HG03175 (cell line): ENCODE data around the gene CPM.
"Not testable (repeated sequence)": the region's sequence is repeated elsewhere in the genome, so short reads cannot be mapped to it uniquely, and the experiment has no call there.

Experiments used
- ATAC-seq: cut with Tn5 transposase; IDR thresholded peaks from one replicate; pipeline ENCODE4 v1.9.1; 2021; ENCODE audit warnings: mild to moderate bottlenecking, moderate library complexity; ENCODE audit not compliant: unreplicated experiment

CPM gene

DNA sequence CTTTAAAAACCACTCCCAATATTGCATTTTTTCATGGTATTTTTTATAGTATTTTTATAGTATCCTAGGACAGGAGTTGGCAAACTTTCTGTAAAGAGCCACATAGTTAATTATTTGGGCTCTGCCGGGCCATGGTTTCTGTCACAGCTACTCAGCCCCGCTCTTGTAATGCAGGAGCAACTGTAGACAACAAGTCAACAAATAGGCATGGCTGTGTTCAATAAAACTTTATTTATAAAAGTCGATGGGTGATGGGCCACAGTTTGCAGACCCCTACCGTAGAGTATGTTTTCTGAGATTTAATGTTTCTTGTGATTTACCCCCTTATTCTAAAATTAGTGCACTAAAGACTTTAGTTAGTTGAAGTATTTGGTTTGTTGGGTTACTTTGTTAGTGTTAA is 99.5 kb downstream of the CPM start:
- ATAC-seq = no peak

DNA sequence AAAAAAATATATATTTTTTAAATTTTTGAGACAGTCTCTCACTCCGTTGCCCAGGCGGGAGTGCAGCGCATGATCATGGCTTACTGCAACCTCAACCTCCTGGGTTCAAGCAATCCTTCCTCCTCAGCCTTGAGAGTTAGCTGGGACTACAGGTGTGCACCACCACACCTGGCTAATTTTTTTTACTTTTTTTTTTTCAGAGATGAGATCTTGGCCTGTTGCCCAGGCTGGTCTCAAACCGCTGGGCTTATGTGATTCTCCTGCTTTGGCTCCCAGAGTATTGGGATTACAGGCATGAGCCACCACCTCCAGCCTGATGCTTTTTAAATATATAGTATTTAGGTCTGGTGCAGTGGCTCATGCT is 100.5 kb downstream of the CPM start:
- ATAC-seq = no peak

DNA sequence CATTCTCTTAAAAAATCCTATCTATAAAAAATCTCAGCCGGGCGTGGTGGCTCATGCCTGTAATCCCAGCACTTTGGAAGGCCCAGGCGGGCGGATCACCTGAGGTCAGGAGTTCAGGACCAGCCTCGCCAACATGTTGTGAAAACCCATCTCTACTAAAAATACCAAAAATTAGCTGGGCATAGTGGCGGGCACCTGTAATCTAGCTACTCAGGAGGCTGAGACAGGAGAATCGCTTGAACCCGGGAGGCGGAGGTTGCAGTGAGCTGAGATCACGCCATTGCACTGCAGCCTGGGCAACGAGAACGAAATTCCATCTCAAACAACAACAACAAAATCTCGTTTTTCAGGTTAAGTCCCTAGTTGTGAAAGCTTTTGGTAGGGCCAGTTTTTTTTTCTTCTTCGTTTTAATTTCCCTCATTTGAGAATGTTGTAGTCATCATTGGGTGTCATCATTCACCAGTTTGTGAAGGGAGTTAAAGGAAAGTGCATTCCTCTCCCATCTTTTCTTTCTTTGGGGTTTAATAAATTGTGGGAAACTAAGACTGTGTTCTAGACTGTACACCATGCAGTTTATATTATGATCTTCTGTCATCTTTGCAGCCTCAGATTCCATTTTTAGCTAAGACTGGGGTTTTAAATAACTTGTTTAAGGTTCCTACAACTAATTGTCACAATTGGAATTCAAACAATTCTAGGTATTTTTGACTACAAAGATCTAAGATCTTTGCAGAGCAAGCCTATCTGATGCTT is 101.0 kb downstream of the CPM start:
- no peak for ATAC-seq

DNA sequence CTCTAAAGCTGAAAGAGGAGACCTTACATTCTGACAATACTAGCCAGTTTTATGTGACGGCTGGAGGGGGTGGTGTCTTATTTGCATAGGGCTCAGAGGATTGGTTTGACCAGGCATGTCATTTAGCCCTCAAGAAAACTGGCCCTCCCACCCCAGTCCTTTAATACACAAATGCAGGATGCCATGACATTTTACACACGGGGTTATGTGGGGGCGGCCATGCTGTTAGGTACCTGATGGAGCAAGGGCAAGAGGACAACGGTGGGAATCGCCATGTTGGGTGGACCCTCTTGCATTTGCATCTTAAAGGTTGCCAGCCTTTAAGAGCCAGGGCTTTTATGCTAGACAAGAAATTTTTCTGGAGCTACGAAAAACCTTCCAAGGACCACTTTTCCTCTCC is 101.7 kb downstream of the CPM start:
- ATAC-seq = no peak

DNA sequence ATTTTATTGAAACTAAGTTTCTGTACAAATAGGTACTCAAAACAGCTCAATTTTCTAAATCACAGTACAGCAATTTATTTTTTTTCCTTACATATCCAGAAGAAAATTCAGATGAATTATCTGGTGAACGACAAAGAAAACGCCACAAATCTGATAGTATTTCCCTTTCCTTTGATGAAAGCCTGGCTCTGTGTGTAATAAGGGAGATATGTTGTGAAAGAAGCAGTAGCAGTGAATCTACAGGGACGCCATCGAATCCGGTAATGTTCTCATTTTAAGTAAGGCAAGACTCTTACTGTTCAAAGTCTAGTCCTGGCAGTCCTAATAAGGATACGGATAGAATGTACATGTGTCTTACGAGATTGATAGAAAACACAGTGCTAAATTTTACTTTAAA is 104.3 kb downstream of the CPM start:
- no peak for ATAC-seq

- no peak for ATAC-seq
These were observed 104.9 kb downstream of the CPM start for GRCh38 chr12:68827895-68828671.

GRCh38 chr12:68825569-68826217 is 107.3 kb downstream of the CPM start:
- no peak for ATAC-seq

DNA sequence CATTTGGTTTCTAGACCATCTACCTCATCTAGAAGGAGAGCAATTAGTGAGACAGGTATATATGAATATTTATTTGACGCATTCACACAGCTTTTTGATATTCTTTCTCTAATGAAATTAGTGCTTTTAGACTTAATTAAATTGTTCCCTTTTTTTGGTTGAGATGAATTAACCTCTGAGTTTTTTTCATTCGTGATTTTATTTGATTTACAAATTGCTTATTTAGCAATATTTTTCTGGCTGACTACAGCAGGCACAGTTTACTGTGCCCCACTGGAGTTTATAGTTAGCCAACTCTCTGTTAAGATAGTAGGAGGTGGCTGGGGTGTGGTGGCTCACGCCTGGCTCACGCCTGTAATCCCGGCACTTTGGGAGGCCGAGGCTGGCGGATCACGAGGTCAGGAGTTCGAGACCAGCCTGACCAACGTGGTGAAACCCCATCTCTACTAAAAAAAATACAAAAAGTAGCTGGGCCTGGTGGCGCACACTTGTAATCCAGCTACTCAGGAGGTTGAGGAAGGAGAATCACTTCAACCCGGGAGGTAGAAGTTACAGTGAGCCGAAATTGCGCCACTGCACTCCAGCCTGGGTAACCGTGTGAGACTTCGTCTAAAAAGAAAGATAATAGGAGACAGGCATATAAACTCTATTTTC is 108.2 kb downstream of the CPM start:
- no peak for ATAC-seq

GRCh38 chr12:68824131-68824530 is 108.8 kb downstream of the CPM start:
- ATAC-seq = no peak

DNA sequence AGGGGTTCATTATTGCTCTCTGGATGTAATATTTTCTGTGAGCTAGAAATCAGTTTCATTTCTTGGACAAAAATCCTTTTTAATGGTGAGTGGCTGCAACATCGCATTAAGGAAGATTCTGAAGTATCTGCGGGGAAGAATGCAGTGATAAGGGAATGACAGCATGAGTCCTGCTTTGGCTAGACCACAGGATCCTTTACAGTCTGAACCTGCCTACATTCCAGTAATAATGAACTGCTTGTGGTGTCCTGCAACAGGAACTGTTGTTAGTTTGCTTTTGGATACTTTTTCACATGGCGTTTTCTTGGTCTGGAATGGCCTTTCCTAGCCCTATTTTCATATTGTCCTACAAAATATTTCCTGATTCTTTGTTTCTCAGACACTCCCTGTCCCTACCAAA is 109.3 kb downstream of the CPM start:
- ATAC-seq = no peak

DNA sequence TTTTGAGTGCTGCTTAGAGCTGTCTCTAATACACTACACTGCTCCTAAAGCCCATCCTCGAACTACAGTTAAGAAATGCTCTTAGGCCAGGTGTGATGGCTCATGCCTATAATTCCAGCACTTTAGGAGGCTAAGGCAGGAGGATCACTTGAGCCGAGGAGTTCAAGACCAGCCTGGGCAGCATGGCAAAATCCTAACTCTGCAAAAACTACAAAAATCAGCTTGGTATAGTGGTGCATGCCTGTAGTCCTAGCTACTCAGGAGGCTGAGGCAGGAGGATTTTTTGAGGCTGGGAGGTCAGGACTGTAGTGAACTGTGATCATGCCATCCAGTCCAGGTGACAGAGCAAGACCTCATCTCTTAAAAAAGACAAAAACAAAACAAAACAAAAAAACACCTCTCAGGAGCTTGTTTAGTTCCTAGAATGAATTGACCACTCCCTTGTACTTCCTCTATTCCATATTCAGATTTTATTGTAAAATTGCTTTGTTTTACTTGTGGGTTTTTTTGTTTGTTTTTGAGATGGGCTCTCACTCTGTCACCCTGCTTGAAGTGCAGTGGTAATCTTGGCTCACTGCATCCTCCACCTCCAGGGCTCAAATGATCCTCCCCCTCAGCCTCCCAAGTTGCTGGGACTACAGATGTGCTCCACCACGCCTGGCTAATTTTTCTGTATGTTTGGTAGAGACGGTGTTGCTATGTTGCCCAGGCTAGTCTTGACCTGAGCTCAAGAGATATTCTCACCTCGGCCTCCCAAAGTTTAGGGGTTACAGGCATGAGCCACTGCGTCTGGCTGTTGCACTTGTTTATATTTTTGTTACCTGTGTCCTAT is 111.4 kb downstream of the CPM start:
- ATAC-seq = no peak

DNA sequence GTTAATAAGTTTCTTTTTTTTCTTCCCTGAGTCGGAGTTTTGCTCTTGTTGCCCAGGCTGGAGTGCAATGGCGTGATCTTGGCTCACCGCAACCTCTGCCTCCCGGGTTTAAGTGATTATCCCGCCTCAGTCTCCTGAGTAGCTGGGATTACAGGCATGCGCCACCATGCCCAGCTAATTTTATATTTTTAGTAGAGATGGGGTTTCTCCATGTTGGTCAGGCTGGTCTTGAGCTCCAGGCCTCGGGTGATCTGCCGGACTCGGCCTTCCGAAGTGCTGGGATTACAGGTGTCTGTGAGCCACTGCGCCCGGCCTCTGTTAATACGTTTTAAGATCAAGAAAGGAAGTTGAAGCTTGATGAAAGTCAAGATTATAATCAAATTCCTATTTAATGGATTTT is 113.5 kb downstream of the CPM start:
- not testable (repeated sequence) for ATAC-seq

- ATAC-seq = no peak
These were observed 116.8 kb downstream of the CPM start for GRCh38 chr12:68815928-68816800.

- no peak for ATAC-seq
These were observed 117.6 kb downstream of the CPM start for GRCh38 chr12:68815232-68815927.

DNA sequence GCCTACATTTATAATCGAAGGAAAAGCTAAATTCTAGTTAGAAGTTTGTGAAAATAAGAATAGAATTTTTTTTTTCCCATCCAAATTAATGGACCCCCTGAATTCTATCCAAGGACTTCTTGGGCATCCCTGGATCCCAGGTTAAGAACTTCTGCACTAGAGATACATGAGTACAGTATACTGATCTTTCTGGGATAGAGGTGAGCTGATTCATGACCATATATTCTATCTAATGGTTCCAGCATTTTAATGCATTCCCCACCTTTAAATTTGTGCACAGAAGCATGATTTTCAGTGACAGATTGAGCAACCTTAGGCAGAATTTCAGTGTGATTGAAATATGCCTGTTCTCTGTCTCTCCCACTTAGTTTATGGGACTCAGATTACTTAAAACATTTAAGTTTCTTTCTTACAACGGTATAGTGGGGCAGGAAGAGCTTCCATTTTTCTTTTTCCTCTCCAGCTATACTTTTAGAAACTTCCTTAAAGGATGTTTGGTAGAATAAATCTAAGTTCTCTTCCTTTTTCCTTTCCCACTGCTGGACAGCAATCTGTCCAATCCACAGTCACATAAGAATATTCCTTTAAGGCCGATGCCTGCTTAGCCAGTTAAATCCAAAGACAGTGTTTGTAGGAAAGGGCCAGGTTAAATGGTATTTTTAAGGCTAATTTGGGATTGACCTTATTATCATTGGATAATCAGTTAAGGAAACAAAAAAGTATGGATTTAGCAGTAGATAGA is 118.3 kb downstream of the CPM start:
- ATAC-seq = no peak

DNA sequence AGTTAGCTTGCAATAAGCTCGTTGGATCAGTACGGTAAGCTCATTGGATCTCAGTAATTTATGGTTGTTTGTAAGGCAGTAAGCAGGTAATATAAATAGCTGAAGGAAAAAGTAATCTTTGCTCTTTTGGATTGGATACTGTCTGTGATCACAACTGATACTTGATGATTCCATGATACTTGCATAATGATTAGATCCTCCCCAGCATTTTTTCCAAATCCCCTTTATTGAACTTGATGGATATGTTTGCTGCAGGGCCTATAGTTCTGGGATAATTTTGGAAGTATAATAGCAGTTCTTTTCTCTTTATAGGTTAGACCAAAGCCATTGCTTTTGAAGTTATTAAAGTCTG is 119.8 kb downstream of the CPM start:
- ATAC-seq = no peak

DNA sequence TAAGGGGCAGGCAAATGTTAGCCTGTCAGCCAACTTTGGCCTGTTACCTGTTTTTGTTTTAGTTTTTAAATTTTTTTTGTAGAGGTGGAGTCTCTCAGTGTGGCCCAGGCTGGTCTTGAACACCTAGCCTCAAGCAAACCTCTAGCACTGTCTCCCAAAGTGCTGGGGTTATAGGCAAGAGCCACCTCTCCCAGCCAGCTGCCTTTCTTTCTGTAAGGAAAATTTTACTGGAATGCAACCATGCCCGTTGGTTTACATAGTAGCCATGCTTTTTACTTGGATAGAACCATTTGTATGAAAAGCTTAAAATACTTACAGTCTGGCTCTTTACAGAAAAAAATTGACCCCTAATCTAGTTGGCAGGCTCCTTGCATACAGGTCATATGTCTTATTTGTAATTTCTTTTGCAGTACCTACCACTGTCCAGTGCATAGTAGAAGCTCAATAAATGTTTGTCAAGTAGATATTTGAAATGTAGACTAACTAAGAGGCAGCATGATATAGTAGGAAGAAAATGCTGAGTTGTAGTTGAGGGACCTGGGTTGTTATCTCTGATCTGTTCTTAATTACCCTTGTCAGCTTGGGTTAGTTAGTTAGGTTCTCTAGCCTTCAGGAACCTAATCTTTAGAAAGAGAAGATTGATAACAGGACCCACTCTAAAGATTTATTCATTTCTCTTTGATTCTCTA is 120.3 kb downstream of the CPM start:
- no peak for ATAC-seq

- not testable (repeated sequence) for ATAC-seq
These were observed 121.4 kb downstream of the CPM start for GRCh38 chr12:68811573-68811972.
